ENCODE results near the gene STAC3.

STAC3 gene

GRCh38 chr12:57210461-57210860, 40.5 kb downstream of the STAC3 start:
- no peak for DNase-seq

- no peak for DNase-seq
Measured at GRCh38 chr12:57209916-57210315, 41.1 kb downstream of the STAC3 start.

GRCh38 chr12:57208631-57209282, 42.2 kb downstream of the STAC3 start:
- DNase-seq: no peak

GRCh38 chr12:57207731-57208630, 43.0 kb downstream of the STAC3 start:
- DNase-seq: no peak

- DNase-seq: no peak
Measured at GRCh38 chr12:57205931-57206330, 45.1 kb downstream of the STAC3 start.

GRCh38 chr12:57205186-57205585, 45.8 kb downstream of the STAC3 start:
- DNase-seq: no peak

GRCh38 chr12:57204454-57204853, 46.5 kb downstream of the STAC3 start:
- DNase-seq: no peak

GRCh38 chr12:57203791-57204190, 47.2 kb downstream of the STAC3 start:
- DNase-seq: no peak

GRCh38 chr12:57203201-57203600, 47.8 kb downstream of the STAC3 start:
- no peak for DNase-seq

GRCh38 chr12:57202321-57202720, 48.7 kb downstream of the STAC3 start:
- DNase-seq: no peak

GRCh38 chr12:57201631-57202030, 49.4 kb downstream of the STAC3 start:
- no peak for DNase-seq

GRCh38 chr12:57201219-57201618, 49.8 kb downstream of the STAC3 start:
- DNase-seq: no peak

GRCh38 chr12:57200497-57200896, 50.5 kb downstream of the STAC3 start:
- DNase-seq: no peak

- no peak for DNase-seq
Measured at GRCh38 chr12:57199191-57199590, 51.8 kb downstream of the STAC3 start.

- no peak for DNase-seq
Measured at GRCh38 chr12:57198329-57198728, 52.7 kb downstream of the STAC3 start.

- DNase-seq: no peak
Measured at GRCh38 chr12:57196956-57197355, 54.0 kb downstream of the STAC3 start.

- DNase-seq: no peak
Measured at GRCh38 chr12:57196439-57196838, 54.5 kb downstream of the STAC3 start.

GRCh38 chr12:57195611-57196371, 55.2 kb downstream of the STAC3 start:
- no peak for DNase-seq

GRCh38 chr12:57195186-57195585, 55.8 kb downstream of the STAC3 start:
- no peak for DNase-seq

- no peak for DNase-seq
Measured at GRCh38 chr12:57194253-57194652, 56.7 kb downstream of the STAC3 start.

- no peak for DNase-seq
Measured at GRCh38 chr12:57193706-57194245, 57.2 kb downstream of the STAC3 start.
